Measurements from ENCODE around the gene AGO3.
A peak's percentile ranks its signal among the peaks of the same experiment; 100 is the strongest.

Gene AGO3

GRCh38 chr1:36098650-36099365 is 167.9 kb downstream of the AGO3 start:
- DNase-seq, result no peak

DNA sequence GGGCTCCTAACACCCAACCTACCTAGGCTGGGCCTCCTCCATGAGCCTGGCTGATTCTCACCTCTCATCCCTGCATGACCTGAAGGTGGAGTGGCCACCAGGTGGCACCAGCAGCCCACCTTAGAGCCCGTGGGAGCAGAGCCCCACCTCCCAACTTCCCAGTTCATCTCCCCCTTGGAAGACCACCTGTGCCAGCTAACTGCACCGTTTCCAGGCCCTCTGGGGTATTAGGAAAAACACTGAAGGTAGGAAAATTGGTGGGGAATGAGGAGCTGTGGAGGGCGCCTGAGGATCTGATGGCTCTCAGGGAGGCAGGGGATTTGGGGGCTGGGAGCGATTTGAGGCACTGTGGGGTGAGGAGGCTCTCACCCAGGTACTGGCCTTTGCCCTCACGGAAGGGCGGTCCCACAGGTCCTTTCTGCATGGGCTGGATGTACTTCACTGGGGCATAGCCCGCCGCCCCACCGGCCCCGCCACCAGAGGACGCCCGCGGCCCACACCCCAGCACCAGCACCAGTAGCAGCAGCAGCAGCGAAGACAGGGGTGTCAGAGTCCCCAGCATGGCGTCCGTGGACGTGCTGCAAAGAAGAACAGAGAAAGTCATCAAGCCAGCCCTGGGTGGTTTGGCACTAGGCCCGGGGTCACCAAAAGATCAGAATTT is 168.9 kb downstream of the AGO3 start:
- peak; percentile 28 for DNase-seq

GRCh38 chr1:36100376-36100775 is 169.5 kb downstream of the AGO3 start:
- DNase-seq, result no peak

DNA sequence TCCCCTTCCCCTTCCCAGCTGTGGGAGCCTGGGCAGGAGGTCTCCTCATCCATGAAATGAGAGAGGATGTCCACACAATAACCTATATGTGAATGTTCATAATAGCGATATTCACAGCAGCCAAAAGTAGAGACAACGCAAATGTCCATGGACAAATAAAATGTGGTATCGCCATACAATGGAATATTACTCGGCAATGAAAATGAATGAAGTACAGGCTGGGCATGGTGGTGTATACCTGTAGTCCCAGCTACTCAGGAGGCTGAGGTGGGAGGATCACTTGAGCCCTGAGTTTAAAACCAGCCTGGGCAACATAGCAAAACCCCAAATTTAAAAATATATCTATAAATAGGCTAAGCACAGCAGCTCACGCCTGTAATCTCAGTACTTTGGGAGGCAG is 170.6 kb downstream of the AGO3 start:
- no peak for DNase-seq

DNA sequence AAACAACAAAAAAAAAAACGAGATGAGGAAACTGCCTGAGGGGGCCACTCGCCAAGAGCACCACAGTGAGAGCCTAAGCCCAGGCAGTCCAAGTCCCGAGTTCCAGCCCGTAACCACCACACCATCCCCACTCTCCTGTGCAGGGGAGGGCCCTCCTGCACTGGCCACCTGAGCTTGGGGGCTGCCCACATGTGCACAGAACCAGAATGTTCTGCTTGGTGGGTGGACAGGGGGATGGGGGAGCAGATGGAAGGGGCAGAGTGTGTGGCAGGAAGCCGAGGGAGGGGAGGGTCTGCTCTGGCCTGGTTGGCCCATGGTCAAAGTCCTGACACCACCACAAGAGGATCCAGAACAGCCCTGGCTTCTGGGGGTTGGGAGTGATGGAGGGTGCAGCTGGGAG is 175.4 kb downstream of the AGO3 start:
- DNase-seq, result no peak

GRCh38 chr1:36107394-36107793 is 176.5 kb downstream of the AGO3 start:
- DNase-seq, result no peak

DNA sequence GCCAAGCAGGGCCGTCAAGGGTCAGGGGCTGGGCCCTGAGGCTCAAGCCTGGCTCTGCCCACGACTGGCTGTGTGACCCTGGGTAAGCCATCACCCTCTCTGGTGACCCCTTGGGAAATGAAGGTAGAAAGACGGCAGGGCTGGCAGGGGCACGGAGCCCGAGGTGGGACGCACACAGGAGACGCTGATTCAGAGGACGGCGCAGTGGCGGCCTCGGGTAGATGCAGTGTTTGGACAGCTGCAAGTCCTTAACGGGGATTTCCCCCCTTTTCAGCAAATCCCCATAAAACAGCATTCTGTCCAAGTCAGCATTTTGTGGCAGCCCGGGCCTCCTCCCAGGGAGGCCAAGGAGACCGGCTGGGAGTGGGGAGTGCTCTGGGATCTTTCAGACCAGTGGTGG is 177.4 kb downstream of the AGO3 start:
- no peak for DNase-seq

GRCh38 chr1:36109041-36109679 is 178.3 kb downstream of the AGO3 start:
- no peak for DNase-seq

DNA sequence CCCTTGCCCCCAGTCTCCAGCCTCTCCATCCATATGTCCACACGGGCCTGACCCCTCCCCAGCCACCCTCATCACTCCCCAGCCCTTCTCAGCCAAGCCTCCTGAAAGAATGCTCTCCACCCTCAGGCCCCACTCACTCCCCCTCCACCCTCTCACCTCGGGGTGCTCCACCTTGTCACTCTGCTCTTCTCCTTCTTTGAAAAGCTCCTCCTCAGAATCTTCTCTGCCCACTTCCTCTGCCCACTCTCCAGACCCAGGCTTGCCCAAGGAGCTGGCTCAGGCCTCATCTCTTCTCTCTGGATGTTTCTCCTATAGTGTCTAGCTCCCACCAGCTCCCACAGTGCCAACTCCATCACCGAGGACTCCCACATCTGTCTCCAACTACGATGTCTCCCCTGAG is 180.2 kb downstream of the AGO3 start:
- DNase-seq, result no peak

- DNase-seq, result no peak
These were observed 181.9 kb downstream of the AGO3 start for GRCh38 chr1:36112823-36113222.

DNA sequence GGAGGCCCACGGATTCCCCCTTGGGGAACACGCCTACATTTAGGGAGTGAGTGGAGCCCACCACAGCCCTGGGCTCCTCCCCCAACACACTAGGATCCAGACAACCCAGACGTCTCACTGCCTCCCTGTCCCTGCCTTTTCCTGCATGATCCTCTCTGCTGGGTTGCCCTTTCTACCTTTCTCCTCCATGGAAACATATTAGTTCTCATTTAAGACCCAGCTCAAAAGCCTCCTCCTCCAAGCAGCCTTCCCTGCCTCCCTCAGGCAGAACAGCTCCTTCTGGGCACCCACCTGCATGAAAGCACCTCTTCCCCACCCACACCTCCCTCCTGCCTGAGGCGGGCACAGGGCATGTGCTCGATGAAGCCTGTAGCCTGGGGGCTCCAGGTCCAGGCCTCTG is 183.5 kb downstream of the AGO3 start:
- DNase-seq, result no peak

- no peak for DNase-seq
These were observed 184.3 kb downstream of the AGO3 start for GRCh38 chr1:36115200-36115669.

GRCh38 chr1:36115931-36116330 is 185.0 kb downstream of the AGO3 start:
- DNase-seq, result no peak

DNA sequence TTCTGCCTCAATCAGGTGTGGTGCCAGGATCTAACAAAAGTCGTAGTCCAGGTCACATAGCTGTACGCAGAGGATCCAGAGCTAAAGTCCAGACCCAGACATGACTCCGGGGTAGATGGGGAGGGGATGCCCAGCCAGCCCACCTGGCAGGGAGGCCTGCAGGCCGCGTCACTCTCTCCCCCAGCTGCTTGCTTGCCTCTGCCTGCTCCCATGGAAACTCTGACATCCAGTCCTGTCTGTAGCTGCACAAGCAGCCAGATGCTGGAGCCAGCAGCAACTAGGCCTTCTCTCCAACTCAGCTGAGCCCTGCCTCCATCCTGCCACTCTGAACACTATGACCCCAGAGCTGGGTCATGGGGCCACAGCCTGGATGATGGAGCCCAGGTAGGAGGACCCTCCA is 186.0 kb downstream of the AGO3 start:
- DNase-seq, result no peak

DNA sequence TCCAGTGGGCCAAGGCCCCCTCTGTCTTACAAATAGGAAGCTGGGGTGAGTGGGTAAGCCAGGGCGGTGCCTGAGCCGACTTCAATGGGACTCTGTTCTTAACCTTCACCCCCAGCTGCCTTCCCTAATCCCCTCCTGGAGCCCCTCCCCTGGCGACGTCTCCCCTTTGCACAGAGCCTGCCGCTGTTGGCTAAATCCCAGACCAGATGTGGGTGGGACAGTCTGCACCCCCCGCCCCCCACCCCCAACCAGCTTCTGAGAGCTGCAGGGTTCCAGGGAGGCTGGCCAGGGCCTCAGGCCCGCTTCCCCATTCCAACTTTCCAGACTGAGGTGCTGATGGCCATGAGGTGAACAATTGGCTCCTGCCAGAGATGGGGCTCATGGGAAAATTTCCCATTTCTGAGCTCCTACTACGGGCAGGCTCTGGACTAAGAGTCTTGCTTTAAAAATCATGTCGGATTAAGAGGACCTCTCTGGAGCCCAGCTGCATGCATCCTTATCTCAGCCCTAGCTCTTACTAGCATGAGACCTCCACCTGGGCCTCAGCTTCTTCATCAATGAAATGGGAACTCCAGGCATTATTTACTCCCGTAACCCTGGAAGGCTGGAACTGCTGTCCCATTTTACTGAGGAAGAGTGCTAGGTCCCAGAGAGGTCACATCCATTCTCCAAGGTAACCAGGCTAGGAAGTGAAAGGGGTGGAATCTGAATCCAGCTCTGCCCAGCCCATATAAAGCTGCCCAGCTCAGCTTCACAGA is 187.7 kb downstream of the AGO3 start:
- DNase-seq, result no peak

GRCh38 chr1:36119456-36119855 is 188.6 kb downstream of the AGO3 start:
- no peak for DNase-seq
